Hematopoietic multipotent progenitor cell treated with erythropoietin and hydrocortisone succinate and interleukin-3 and kit ligand, for 4 days (in vitro differentiated cells): ENCODE results near the gene PRRT1.
A peak's percentile ranks its signal among the peaks of the same experiment; 100 is the strongest.
"Not testable (repeated sequence)": the region's sequence is repeated elsewhere in the genome, so short reads cannot be mapped to it uniquely, and the experiment has no call there.

Source experiments
- DNase-seq: peaks from one replicate; pipeline ENCODE4 v3.0.0-alpha.2; 2015

PRRT1 gene

DNA sequence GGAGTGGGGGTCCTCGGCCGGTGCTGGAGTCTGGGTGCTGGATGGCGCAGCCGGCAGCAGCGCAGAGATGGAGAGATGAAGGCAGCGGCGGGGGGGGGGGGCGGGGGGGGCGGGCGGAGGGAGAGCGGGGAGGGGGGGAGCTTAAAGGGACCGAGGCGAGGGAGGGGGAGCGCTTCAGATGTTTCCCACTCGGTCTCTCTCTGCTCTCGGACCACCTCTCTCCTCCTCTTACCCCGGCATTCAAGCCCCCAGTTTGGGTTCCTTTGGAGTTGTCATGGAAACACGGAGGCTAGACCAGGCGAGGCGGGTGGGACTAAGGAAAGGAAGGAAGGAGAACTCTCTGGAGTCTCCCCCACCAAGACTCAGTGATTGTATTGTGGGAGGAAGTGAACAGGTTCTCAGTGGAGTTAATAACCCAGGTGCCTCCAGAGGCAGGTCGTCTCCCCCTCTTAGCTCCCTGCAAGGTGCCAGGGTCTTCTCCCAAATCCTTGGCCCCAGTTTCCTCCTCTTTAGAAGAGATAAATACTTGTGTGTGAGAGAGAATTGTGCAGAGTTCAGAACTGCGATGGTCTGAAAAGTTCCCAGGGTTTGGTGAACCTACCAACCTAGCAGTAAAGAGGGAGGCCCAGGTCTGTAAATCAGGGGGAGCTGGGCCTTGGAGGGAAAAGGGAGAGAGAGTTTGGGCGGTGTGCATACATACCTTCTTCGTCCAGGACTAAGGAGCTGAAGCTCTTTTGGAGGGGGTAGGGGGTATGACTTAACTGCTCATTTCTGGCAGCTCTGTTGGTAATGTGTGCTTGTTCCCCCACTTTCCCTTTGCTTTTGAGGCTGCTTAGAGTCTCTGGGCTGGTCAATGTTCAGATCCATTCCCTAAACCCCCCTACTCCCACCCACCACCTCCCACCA lies at the start of gene PRRT1:
Gene PRRT1 (minus strand): TSS at position 77 of the 906 bp plus-strand sequence. CDS start 112 bp downstream, outside the sequence.
- DNase-seq = peak; percentile 9

- DNase-seq = no peak
Observed at GRCh38 chr6:32200711-32201475, 49.2 kb upstream of the PRRT1 start.

DNA sequence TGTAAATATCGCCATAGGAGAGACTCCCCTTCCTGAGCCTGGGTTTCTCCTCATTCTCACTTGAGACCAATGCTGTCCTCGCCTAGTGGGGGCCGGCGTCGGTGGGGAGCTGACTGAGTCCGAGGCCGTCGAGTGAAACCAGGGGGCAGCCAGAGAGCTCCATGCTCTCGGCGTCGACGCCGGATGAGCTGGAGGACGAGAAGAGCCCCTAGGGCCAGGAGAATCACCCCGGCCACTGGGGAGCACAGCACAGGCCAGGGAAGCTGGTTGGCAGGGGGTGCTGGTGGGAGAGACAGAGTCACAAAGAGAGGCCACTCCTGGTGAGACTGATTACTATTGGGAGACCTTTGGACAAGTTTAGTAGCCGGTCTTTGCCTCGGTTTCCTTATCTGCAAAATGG lies 47.1 kb upstream of the PRRT1 start:
- DNase-seq = no peak

- DNase-seq = no peak
Observed at GRCh38 chr6:32198345-32198696, 46.6 kb upstream of the PRRT1 start.

GRCh38 chr6:32196682-32197616 lies 45.2 kb upstream of the PRRT1 start:
- peak; percentile 67 for DNase-seq

- peak; percentile 89 for DNase-seq
Observed at GRCh38 chr6:32195902-32196681, 44.4 kb upstream of the PRRT1 start.

DNA sequence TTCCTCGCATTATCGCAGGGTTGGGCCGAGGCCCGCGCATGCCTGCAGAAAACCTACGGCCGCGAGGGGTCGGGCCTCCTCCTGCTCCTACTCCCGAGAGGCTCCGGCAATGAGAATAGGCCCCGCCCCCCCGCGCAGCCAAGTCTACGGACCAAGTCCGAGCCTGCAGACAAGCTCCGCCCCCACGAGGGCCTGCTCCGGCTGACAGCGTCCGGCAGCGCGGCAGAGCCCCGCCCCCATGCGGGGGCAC lies 43.8 kb upstream of the PRRT1 start:
- peak; percentile 100 for DNase-seq

- peak; percentile 85 for DNase-seq
Observed at GRCh38 chr6:32194825-32195651, 43.3 kb upstream of the PRRT1 start.

DNA sequence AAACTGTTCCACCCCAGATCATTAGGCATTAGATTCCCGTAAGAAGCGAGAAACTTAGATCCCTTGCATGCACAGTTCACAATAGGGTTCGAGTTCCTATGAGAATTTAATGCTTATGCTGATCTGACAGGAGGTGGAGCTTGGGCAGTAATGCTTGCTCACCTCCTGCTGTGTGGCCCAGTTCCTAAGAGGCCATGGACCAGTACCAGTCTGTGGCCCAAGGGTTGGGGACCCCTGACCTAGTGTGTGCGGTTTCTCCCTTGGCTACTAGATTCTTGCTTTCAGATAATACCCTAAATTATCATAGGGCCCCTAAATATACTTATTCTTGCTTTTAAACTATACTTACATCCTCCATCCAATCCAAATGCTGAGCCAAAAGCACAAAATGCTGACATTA lies 42.6 kb upstream of the PRRT1 start:
- no peak for DNase-seq

DNA sequence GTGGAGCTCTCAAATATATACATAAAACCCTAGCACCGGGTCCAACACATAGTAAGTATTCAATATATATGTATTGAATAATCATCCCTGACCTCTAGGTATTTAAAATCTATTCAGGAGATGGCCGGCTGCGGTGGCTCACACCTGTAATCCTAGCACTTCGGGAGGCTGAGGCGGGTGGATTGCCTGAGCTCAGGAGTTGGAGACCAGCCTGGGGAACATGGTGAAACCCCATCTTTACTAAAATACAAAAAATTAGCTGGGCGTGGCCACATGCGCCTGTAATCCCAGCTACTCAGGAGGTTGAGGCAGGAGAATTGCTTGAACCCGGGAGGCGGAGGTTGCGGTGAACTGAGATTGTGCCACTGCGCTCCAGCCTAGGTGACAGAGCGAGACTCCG lies 41.4 kb upstream of the PRRT1 start:
- DNase-seq = not testable (repeated sequence)

GRCh38 chr6:32192608-32193039 lies 40.9 kb upstream of the PRRT1 start, which contains the start of gene GPSM3:
Gene GPSM3, minus strand, starts transcription at chr6:32192643. Its CDS starts 130 bp downstream, at chr6:32192513.
- peak; percentile 92 for DNase-seq

DNA sequence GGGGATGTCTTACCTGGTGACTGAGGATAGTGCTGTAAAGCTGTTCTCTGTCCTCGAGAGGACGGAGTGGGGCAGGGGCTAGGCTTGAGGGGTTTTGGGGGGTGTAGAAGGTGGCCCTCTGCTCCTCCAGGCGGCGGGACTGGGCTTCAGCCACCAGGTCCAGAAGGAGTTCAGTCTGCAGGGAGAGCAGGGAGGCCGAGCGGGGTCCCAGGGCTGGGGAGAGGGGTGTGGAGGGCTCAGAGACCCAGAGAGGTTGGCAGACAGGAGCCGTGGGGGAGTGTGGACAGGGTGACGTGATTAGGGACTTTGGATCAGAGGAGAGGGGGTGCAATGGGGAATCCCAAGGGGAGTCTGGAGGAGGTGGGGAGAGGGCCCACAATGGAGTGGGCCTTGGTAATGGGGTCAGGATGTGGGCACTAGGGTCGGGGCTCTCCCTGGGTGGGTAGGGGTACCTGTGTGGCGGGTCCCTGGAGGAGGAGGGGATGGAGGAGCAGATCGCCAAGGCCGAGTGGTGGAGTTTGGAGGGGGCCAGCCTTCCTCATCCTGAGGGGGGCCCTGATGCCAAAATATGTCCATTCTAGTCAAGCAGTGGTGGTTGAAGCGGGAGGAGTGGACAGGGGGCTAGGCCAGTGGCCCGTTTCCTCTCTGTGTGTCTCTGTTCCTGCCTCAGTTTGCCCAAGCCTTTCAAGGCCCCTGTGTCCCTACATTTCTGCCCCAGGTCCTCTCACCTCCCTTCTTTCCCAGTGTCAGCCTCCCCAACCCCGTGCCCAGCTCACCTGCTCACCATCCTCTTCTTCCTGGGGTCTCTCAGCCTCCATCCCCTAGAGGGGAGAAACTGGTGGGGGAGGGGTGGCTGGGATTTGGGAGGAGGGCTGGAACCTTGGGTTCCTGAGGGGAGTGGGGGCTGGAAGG lies 40.2 kb upstream of the PRRT1 start:
- DNase-seq = no peak

DNA sequence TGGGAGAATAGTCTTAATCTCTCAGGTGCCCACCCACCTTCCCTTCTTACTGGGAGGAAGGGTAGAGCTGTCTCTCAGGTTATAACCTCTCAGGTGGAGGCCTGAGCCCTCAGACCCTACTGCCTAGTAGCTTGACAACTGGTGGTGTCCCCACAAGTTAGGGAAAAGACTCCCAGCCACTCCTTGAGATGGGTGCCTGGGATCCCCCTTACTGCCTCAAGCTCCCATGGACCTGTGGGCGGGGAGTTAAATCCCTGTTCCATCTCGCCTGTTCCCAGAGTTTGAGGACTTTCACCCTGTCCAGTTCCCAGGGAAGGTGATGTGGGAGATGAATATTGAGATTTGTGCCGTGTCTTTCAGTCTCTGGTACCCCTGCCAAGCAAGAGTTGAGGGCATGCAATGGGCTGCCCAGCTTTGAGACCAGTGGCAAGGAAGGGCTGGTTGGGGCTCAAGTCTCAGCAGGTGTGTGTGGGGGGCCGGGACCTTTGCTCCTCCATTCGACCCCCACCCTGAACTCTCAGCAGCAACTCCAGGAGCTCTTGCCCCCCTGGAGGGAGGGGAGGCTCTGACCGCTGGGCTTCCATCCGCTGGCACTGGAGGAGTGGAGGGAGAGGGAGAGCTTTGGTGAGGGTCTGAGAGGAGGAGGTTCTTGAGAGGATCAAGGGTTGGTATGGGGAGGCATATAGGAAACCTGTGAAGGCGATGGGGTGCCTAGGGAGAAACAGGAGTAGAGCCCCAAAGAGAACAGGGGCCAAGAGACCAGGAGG lies 39.4 kb upstream of the PRRT1 start:
- no peak for DNase-seq

- peak; percentile 98 for DNase-seq
Observed at GRCh38 chr6:32190054-32190851, 38.5 kb upstream of the PRRT1 start, which contains the start of gene PBX2. Gene PBX2, minus strand, starts transcription at chr6:32190202. Its CDS starts 287 bp downstream, at chr6:32189915.

DNA sequence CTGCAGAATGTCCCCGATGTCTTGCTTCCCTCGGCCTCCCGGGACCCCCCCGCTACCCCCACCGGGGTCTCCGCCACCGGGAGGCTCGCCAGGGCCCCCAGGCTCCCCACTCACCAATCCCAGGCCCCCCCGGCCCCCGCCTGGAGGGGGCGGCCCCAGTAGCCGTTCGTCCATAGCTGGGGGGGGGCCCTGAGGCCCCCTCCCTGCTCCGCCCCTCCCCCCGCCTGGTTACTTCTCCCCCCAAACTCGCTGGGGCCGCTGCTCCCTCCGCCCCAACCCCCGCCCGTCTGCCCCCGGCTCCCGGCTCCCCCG lies 38.0 kb upstream of the PRRT1 start:
- DNase-seq = no peak

- no peak for DNase-seq
Observed at GRCh38 chr6:32189069-32189741, 37.5 kb upstream of the PRRT1 start.

DNA sequence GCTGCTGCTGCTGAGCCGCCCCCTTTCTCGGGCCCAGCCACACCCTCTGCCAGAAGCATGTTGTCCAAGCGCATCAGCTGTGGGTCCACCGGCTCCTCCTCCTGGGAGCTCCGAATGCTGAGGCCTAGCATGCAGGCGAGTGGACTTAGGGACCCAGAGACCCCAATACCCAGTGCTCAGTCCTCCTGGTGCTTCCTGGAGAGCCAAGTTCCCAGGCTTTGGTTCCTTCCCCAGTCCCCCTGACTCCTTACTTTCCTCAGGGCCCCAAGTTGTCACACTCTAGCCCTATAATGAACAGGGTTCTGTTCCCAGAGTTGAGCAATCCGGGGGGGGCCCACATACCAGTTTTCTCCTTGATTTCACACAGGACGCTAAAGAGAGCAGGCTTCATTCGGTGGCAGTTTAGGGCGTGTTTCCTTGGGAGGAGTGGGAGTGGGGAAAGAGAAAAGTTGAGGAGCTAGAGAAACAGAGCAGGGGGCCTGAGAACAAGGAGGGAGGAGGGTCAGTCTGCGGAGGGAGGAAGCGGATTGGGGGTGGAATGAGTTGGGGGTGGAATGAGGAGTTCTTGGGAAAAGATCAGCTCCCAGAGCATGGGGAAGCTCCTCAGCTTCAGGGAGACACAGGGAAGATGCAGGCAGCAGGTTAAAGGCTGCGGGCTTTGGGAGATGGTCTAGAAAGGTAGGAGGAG lies 36.8 kb upstream of the PRRT1 start:
- no peak for DNase-seq
